ENCODE data around the gene PPP1R36. TPM values are rescaled to one million over a fixed set of nuclear protein-coding genes. Genes with fewer than 3 reads are reported as not detected.
A peak's percentile ranks its signal among the peaks of the same experiment; 100 is the strongest.

Gene PPP1R36
- total RNA-seq = 1 to 10 TPM in 1 of 4 donors, under 1 TPM in 3; 0.44 to 1.3 (median 0.58) TPM
- 0.72 TPM for polyA plus RNA-seq
- long read RNA-seq, donor 1, partial matches to known transcripts = 1 of 2 reads
- long read RNA-seq, donor 1, other reads (novel, unspliced or antisense) = 1 of 2 reads
- long read RNA-seq, donor 2, partial matches to known transcripts = 0 of 1 reads
- long read RNA-seq, donor 2, other reads (novel, unspliced or antisense) = 1 of 1 reads
- long read RNA-seq, donor 3, partial matches to known transcripts = 0 of 3 reads
- long read RNA-seq, donor 3, other reads (novel, unspliced or antisense) = 3 of 3 reads
- long read RNA-seq, donor 4, partial matches to known transcripts = 1 of 2 reads
- long read RNA-seq, donor 4, other reads (novel, unspliced or antisense) = 1 of 2 reads

GRCh38 chr14:64549791-64550620 lies at the start of gene PPP1R36:
Gene PPP1R36 (plus strand): TSS chr14:64549961. CDS start chr14:64549998, 37 bp downstream.
- Histone ChIP-seq H3K27me3 (ENCODE audit: control insufficient read depth, insufficient read depth) (no peaks in the 10 kb centered on the region), H3K4me3 (ENCODE audit: low read length) (peak within 1 kb of the TSS; percentile 70), H3K4me1 (ENCODE audit: control insufficient read depth, insufficient read depth, low read length) (peaks cover 2% of the 10 kb centered on the region), H3K27ac (ENCODE audit: low read length) (no peak within 1 kb of the TSS), H3K9me3 (ENCODE audit: control insufficient read depth, low read length) (no peaks in the 10 kb centered on the region)
- peak; percentile 97 for ATAC-seq
- DNase-seq = peak; percentile 59 to 88 (median 84)
- intact Hi-C loops (cut with DNase I) = loop anchor here in 1 of 4 donors (10.0 kb wide), 1 partner anchor 85 kb away; no protein-coding TSS in a partner anchor
- WGBS = 8% methylated on average over 54 of the region's 54 CpGs

GRCh38 chr14:64500088-64500487 lies 49.7 kb upstream of the PPP1R36 start:
- 96% methylated on average over 1 of the region's 1 CpG for WGBS
- no peak overlapping the region for H3K27ac ChIP-seq (ENCODE audit: low read length)
- DNase-seq = no peak
- H3K4me1 ChIP-seq (ENCODE audit: control insufficient read depth, insufficient read depth, low read length) = peaks cover 9% of the 10 kb centered on the region
- H3K4me3 ChIP-seq (ENCODE audit: low read length) = no peak overlapping the region
- intact Hi-C loops (cut with DNase I) = loop anchor here in 1 of 4 donors (10.0 kb wide), 1 partner anchor 155 kb away; no protein-coding TSS in a partner anchor
- no peaks in the 10 kb centered on the region for H3K27me3 ChIP-seq (ENCODE audit: control insufficient read depth, insufficient read depth)
- no peaks in the 10 kb centered on the region for H3K9me3 ChIP-seq (ENCODE audit: control insufficient read depth, low read length)
- no peak for ATAC-seq

GRCh38 chr14:64501411-64502171 lies 48.2 kb upstream of the PPP1R36 start:
- DNase-seq (peak; percentile 71 to 84 (median 77)), ATAC-seq (peak; percentile 36 to 42)
- intact Hi-C loops (cut with DNase I) = loop anchor here in 1 of 4 donors (10.0 kb wide), 1 partner anchor 157 kb away; no protein-coding TSS in a partner anchor
- no peaks in the 10 kb centered on the region for H3K9me3 ChIP-seq (ENCODE audit: control insufficient read depth, low read length)
- no peaks in the 10 kb centered on the region for H3K27me3 ChIP-seq (ENCODE audit: control insufficient read depth, insufficient read depth)
- H3K4me1 ChIP-seq (ENCODE audit: control insufficient read depth, insufficient read depth, low read length) = peaks cover 9% of the 10 kb centered on the region
- WGBS = 35% methylated on average over 8 of the region's 8 CpGs
- H3K4me3 ChIP-seq (ENCODE audit: low read length) = peak overlapping the region; percentile 65
- peak overlapping the region; percentile 97 for H3K27ac ChIP-seq (ENCODE audit: low read length)

- intact Hi-C loops (cut with DNase I) = loop anchor here in 1 of 4 donors (10.0 kb wide), 1 partner anchor 158 kb away; no protein-coding TSS in a partner anchor
- Histone ChIP-seq H3K4me3 (ENCODE audit: low read length) (peak overlapping the region; percentile 65), H3K4me1 (ENCODE audit: control insufficient read depth, insufficient read depth, low read length) (peaks cover 11% of the 10 kb centered on the region), H3K27me3 (ENCODE audit: control insufficient read depth, insufficient read depth) (no peaks in the 10 kb centered on the region), H3K27ac (ENCODE audit: low read length) (peak overlapping the region; percentile 98), H3K9me3 (ENCODE audit: control insufficient read depth, low read length) (no peaks in the 10 kb centered on the region)
- DNase-seq = no peak
- 58% methylated on average over 6 of the region's 6 CpGs for WGBS
- ATAC-seq = no peak
Observed at GRCh38 chr14:64502456-64502855, 47.3 kb upstream of the PPP1R36 start.

- no peaks in the 10 kb centered on the region for H3K9me3 ChIP-seq (ENCODE audit: control insufficient read depth, low read length)
- peak overlapping the region; percentile 65 for H3K4me3 ChIP-seq (ENCODE audit: low read length)
- H3K27me3 ChIP-seq (ENCODE audit: control insufficient read depth, insufficient read depth) = no peaks in the 10 kb centered on the region
- intact Hi-C loops (cut with DNase I) = loop anchor here in 1 of 4 donors (10.0 kb wide), 1 partner anchor 158 kb away; no protein-coding TSS in a partner anchor
- no peak for DNase-seq
- under 1% methylated on average over 29 of the region's 29 CpGs for WGBS
- H3K4me1 ChIP-seq (ENCODE audit: control insufficient read depth, insufficient read depth, low read length) = peaks cover 11% of the 10 kb centered on the region
- ATAC-seq = no peak
- peak overlapping the region; percentile 98 for H3K27ac ChIP-seq (ENCODE audit: low read length)
Observed at GRCh38 chr14:64502887-64503433, 46.8 kb upstream of the PPP1R36 start.

GRCh38 chr14:64503434-64504309 lies 46.1 kb upstream of the PPP1R36 start, which contains the start of gene ZBTB25:
Gene ZBTB25 (minus strand): TSS chr14:64503838. CDS start chr14:64490533, 13,305 bp downstream.
- Histone ChIP-seq H3K4me3 (ENCODE audit: low read length) (peak within 1 kb of the TSS; percentile 65), H3K27me3 (ENCODE audit: control insufficient read depth, insufficient read depth) (no peaks in the 10 kb centered on the region), H3K4me1 (ENCODE audit: control insufficient read depth, insufficient read depth, low read length) (peaks cover 11% of the 10 kb centered on the region), H3K27ac (ENCODE audit: low read length) (peak within 1 kb of the TSS; percentile 98), H3K9me3 (ENCODE audit: control insufficient read depth, low read length) (no peaks in the 10 kb centered on the region)
- peak; percentile 87 to 90 for ATAC-seq
- under 1% methylated on average over 87 of the region's 87 CpGs for WGBS
- intact Hi-C loops (cut with DNase I) = loop anchor here in 1 of 4 donors (10.0 kb wide), 1 partner anchor 159 kb away; no protein-coding TSS in a partner anchor
- DNase-seq = peak; percentile 92 to 97 (median 97)

GRCh38 chr14:64504310-64504896 lies 45.4 kb upstream of the PPP1R36 start, which contains the start of gene ZBTB1:
Gene ZBTB1 (plus strand): TSS chr14:64504770. CDS start chr14:64521505, 16,735 bp downstream.
- peak within 1 kb of the TSS; percentile 65 for H3K4me3 ChIP-seq (ENCODE audit: low read length)
- peak within 1 kb of the TSS; percentile 98 for H3K27ac ChIP-seq (ENCODE audit: low read length)
- under 1% methylated on average over 63 of the region's 63 CpGs for WGBS
- intact Hi-C loops (cut with DNase I) = loop anchor here in 1 of 4 donors (10.0 kb wide), 1 partner anchor 160 kb away; no protein-coding TSS in a partner anchor
- H3K9me3 ChIP-seq (ENCODE audit: control insufficient read depth, low read length) = no peaks in the 10 kb centered on the region
- peak; percentile 90 to 96 (median 95) for DNase-seq
- ATAC-seq = peak; percentile 75 to 77
- no peaks in the 10 kb centered on the region for H3K27me3 ChIP-seq (ENCODE audit: control insufficient read depth, insufficient read depth)
- H3K4me1 ChIP-seq (ENCODE audit: control insufficient read depth, insufficient read depth, low read length) = peaks cover 11% of the 10 kb centered on the region

- WGBS = under 1% methylated on average over 68 of the region's 68 CpGs
- H3K9me3 ChIP-seq (ENCODE audit: control insufficient read depth, low read length) = no peaks in the 10 kb centered on the region
- intact Hi-C loops (cut with DNase I) = loop anchor here in 1 of 4 donors (10.0 kb wide), 1 partner anchor 160 kb away; no protein-coding TSS in a partner anchor
- H3K27ac ChIP-seq (ENCODE audit: low read length) = peak overlapping the region; percentile 98
- H3K27me3 ChIP-seq (ENCODE audit: control insufficient read depth, insufficient read depth) = no peaks in the 10 kb centered on the region
- ATAC-seq (peak; percentile 58 to 65), DNase-seq (peak; percentile 91 to 97 (median 96))
- H3K4me3 ChIP-seq (ENCODE audit: low read length) = peak overlapping the region; percentile 65
- H3K4me1 ChIP-seq (ENCODE audit: control insufficient read depth, insufficient read depth, low read length) = peaks cover 11% of the 10 kb centered on the region
Observed at GRCh38 chr14:64504897-64505794, 44.6 kb upstream of the PPP1R36 start.
